NB4 (cell line): ENCODE data around the gene LYRM1.

Experiments used
- DNase-seq: peaks from one replicate; pipeline ENCODE4 v3.0.0; 2010; ENCODE audit warnings: low read depth
- H3K4me3 ChIP-seq: one replicate; pipeline ENCODE4 v1.5.1; 2011; ENCODE audit warnings: mild to moderate bottlenecking, low read depth, low read length, moderate library complexity
- MAX ChIP-seq: IDR thresholded peaks from 2 replicates; pipeline ENCODE4 v1.6.1; 2011; ENCODE audit warnings: low read depth, low read length
- MYC ChIP-seq: IDR thresholded peaks from 2 replicates; pipeline ENCODE4 v1.6.1; 2011; ENCODE audit warnings: low read depth, low read length
- POLR2A ChIP-seq: IDR thresholded peaks from 2 replicates; pipeline ENCODE4 v1.6.1; 2011; ENCODE audit warnings: mild to moderate bottlenecking; ENCODE audit not compliant: insufficient read length; ENCODE audit errors: extremely low read depth
- TF ChIP-seq, protein P1 (sequence below): IDR thresholded peaks from one replicate; pipeline ENCODE4 v1.5.1; 2012; ENCODE audit warnings: low read depth, low read length

The LYRM1 gene

DNA sequence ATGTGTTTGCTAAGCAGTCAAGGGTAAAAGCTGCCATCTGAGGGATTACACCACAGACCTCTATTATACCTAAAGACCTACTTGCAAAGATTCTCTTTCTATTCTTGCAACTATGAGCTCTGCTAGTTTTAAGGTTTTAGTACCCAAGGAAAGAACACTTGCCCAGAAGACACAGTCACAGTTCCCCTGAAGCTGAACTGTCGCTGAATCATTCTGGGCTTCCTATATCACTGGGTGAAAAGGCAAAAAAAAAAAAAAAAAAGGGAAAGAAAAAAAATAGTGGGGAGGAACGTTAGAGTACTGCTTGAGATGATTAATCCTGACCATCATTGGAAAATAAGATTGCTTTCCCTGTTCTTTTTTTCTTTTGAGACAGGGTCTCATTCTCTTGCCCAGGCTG lies 37.9 kb downstream of the LYRM1 start:
- no peak for DNase-seq
- TF ChIP-seq MYC (no peak), POLR2A (no peak), MAX (no peak)
- TF ChIP-seq, protein P1, sequence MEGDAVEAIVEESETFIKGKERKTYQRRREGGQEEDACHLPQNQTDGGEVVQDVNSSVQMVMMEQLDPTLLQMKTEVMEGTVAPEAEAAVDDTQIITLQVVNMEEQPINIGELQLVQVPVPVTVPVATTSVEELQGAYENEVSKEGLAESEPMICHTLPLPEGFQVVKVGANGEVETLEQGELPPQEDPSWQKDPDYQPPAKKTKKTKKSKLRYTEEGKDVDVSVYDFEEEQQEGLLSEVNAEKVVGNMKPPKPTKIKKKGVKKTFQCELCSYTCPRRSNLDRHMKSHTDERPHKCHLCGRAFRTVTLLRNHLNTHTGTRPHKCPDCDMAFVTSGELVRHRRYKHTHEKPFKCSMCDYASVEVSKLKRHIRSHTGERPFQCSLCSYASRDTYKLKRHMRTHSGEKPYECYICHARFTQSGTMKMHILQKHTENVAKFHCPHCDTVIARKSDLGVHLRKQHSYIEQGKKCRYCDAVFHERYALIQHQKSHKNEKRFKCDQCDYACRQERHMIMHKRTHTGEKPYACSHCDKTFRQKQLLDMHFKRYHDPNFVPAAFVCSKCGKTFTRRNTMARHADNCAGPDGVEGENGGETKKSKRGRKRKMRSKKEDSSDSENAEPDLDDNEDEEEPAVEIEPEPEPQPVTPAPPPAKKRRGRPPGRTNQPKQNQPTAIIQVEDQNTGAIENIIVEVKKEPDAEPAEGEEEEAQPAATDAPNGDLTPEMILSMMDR, result no peak
- no peak overlapping the region for H3K4me3 ChIP-seq

DNA sequence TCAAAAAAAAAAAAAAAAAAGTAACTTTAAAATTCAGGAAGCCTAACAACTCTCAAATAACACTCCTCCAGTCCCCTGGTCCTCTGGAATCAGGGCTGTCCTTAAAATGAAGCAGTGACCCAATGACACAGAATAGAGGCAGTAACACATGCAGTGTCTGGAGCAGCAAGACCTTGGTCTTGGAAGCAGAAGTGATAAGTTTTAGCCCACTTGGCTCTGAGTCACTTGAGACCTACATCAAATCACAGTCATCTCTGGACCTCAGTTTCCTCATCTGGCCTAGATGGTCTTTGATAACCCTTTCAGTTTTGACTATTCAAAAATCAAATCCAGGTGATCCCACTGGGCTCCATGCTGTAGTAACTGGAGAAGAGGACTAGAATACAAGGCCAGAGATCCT lies 39.0 kb downstream of the LYRM1 start:
- DNase-seq, result no peak
- TF ChIP-seq MAX, result no peak
- no peak for TF ChIP-seq POLR2A
- TF ChIP-seq, protein P1, result no peak
- no peak for TF ChIP-seq MYC
- no peak overlapping the region for H3K4me3 ChIP-seq

GRCh38 chr16:20940871-20941635 lies 40.5 kb downstream of the LYRM1 start:
- DNase-seq, result peak; percentile 65
- H3K4me3 ChIP-seq, result no peak overlapping the region
- no peak for TF ChIP-seq MYC
- TF ChIP-seq MAX, result no peak
- no peak for TF ChIP-seq POLR2A
- TF ChIP-seq, protein P1, result no peak

DNA sequence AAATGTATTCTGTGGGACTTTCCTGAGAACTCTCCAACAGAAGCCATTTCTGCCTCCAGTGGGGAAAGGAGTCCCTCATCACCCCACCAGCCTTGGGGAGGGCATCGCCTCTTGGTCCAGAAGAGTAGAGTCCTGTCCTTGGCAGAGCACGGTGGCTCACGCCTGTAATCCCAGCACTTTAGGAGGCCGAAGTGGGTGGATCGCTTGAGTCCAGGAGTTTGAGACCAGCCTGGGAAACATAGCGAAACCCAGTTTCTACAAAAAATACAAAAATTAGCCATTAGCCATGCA lies 41.0 kb downstream of the LYRM1 start:
- DNase-seq, result no peak
- no peak for TF ChIP-seq MAX
- TF ChIP-seq, protein P1, result no peak
- TF ChIP-seq POLR2A, result no peak
- TF ChIP-seq MYC, result no peak

DNA sequence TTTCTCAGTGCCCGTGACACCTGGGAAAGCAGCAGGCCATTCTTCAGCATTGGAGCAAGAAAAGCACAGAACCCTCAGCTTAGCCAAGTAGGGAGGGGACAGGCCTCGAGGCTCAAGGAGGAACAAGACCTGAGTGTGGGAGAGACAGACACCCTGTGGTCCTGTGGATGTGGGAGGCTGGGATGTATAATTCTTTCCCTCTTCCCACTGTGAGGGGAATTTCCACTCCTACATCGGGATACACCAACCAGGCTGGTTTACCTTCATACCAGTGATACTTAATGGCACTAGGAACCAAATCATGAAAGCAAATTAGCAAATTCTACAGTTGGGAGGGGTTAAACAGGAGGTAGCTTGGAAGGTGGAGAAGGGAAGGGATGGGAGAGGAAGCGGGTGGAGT lies 41.7 kb downstream of the LYRM1 start:
- no peak for DNase-seq
- TF ChIP-seq MYC (no peak), POLR2A (no peak), MAX (no peak)
- TF ChIP-seq, protein P1, result no peak
- no peak overlapping the region for H3K4me3 ChIP-seq

More for the DNA sequence above, 41.0 kb downstream of the LYRM1 start:
- H3K4me3 ChIP-seq, result no peak overlapping the region
